Kidney (tissue), 14 donors: ENCODE data around the gene C1orf52. TPM values are rescaled to one million over a fixed set of nuclear protein-coding genes. Genes with fewer than 3 reads are reported as not detected.
A peak's percentile ranks its signal among the peaks of the same experiment; 100 is the strongest.

Source experiments
- DNase-seq, 5 donors: peaks; one replicate each; pipeline ENCODE4 v3.0.0-alpha.2; 2013 to 2020
- FAIRE-seq: peaks from 2 replicates; lab custom pipeline; 2012; peaks lifted over from hg19 to GRCh38; lab: Jason Lieb, UNC
- H3K27ac ChIP-seq, 2 donors: one replicate each; pipeline ENCODE4 v1.7.0; 2013; ENCODE audit warnings: low read depth in 2 of 2, low read length in 2 of 2, inconsistent platforms in 1 of 2
- H3K27me3 ChIP-seq: one replicate; pipeline ENCODE4 v1.7.1; 2013; ENCODE audit warnings: low read length, inconsistent platforms; ENCODE audit not compliant: control insufficient read depth, insufficient read depth
- H3K36me3 ChIP-seq, 3 donors: one replicate each; pipeline versions ENCODE4 v1.7.0 to v1.7.1; 2013; ENCODE audit warnings: low read length in 3 of 3, control low read depth in 1 of 3, inconsistent platforms in 1 of 3; ENCODE audit not compliant: insufficient read depth in 3 of 3, control insufficient read depth in 2 of 3
- H3K4me1 ChIP-seq, 3 donors: one replicate each; pipeline versions ENCODE4 v1.7.0 to v1.7.1; 2013; ENCODE audit warnings: low read length in 3 of 3, inconsistent platforms in 1 of 3, low read depth in 1 of 3; ENCODE audit not compliant: control insufficient read depth in 2 of 3, insufficient read depth in 2 of 3
- H3K4me3 ChIP-seq, 3 donors: one replicate each; pipeline versions ENCODE4 v1.7.0 to v1.8.1; 2013; ENCODE audit warnings: low read length in 3 of 3, control low read depth in 1 of 3, inconsistent platforms in 1 of 3
- H3K9ac ChIP-seq, 3 donors: one replicate each; pipeline versions ENCODE4 v1.7.0 to v1.7.1; 2013; ENCODE audit warnings: low read length in 3 of 3, control low read depth in 1 of 3, inconsistent platforms in 1 of 3
- H3K9me3 ChIP-seq, 3 donors: one replicate each; pipeline versions ENCODE4 v1.7.0 to v1.7.1; 2013; ENCODE audit warnings: low read length in 3 of 3, control low read depth in 1 of 3, inconsistent platforms in 1 of 3; ENCODE audit not compliant: control insufficient read depth in 2 of 3, insufficient read depth in 1 of 3
- CTCF ChIP-seq: IDR thresholded peaks from 3 replicates; pipeline ENCODE4 v1.5.1; 2012; ENCODE audit warnings: mild to moderate bottlenecking, moderate library complexity, borderline replicate concordance; ENCODE audit not compliant: insufficient read depth; ENCODE audit errors: extremely low read depth
- intact Hi-C: fragments of 100-400 bp; cut with DNase I; formaldehyde crosslinking; loops from one replicate; pipeline ENCODE4 v1.11.1; 2022
- polyA plus RNA-seq: library from polyadenylated mRNA; stranded (reverse); fragments of 350-450 nt; fragmentation: Illumina TruSeq; extraction: RNeasy Lipid Tissue Mini Kit (QIAGEN cat#74804); gene quantifications from one replicate; pipeline ENCODE4 v1.2.3, GENCODE V29; 2014; ENCODE audit warnings: low read depth, low replicate concordance; ENCODE audit not compliant: insufficient read depth
- total RNA-seq: library from RNA; stranded (reverse); fragmentation: NEBNext Ultra II Directional; extraction: Animal tissue kit (Norgen Biotek cat#: 25700); gene quantifications from one replicate; pipeline ENCODE4 v1.2.1, GENCODE V29; 2021
- donor health status: control.
- donor health status: control.
- donor health status: control.
- donor health status: control.
- donor health status: control.
- donor health status: DM: yes; HTN: yes; CAD: no.
- donor health status: Normal renal cell carcinoma (clear cell type).

C1orf52 gene
- total and polyA plus RNA-seq, 2 donors from 2014 or later: 15.0 to 18.7 TPM

- Histone ChIP-seq H3K4me3 (no peak overlapping the region), H3K27me3 (no peaks in the 10 kb centered on the region), H3K9ac (no peak overlapping the region), H3K27ac (no peak overlapping the region), H3K4me1 (no peaks in the 10 kb centered on the region), H3K9me3 (no peaks in the 10 kb centered on the region), H3K36me3 (no peaks in the 10 kb centered on the region)
- no peak for TF ChIP-seq CTCF
- FAIRE-seq (no peak), DNase-seq (peak in 1 of 5 donors; percentile 77)
- intact Hi-C loops: no loop called here
Observed at GRCh38 chr1:85283475-85284199, 24.2 kb upstream of the C1orf52 start.

- no peak overlapping the region for H3K27ac ChIP-seq
- no peak for TF ChIP-seq CTCF
- H3K4me1 ChIP-seq: no peaks in the 10 kb centered on the region
- no peak overlapping the region for H3K9ac ChIP-seq
- intact Hi-C loops: no loop called here
- FAIRE-seq: no peak
- H3K9me3 ChIP-seq: no peaks in the 10 kb centered on the region
- H3K4me3 ChIP-seq: no peak overlapping the region
- peak in 1 of 5 donors; percentile 9 for DNase-seq
- no peaks in the 10 kb centered on the region for H3K36me3 ChIP-seq
- no peaks in the 10 kb centered on the region for H3K27me3 ChIP-seq
Observed at GRCh38 chr1:85282424-85282823, 23.0 kb upstream of the C1orf52 start.

- Histone ChIP-seq H3K4me1 (peaks cover 0 to under 1% (median 0%) of the 10 kb centered on the region in 3 donors), H3K9me3 (no peaks in the 10 kb centered on the region), H3K27me3 (no peaks in the 10 kb centered on the region), H3K36me3 (no peaks in the 10 kb centered on the region), H3K9ac (no peak overlapping the region), H3K4me3 (no peak overlapping the region), H3K27ac (no peak overlapping the region)
- no peak for DNase-seq
- TF ChIP-seq CTCF: no peak
- FAIRE-seq: no peak
- intact Hi-C loops: no loop called here
Observed at GRCh38 chr1:85280636-85281035, 21.2 kb upstream of the C1orf52 start.
